ENCODE results near the gene ACVR2A.

ACVR2A gene

GRCh38 chr2:147855977-147856376, 11.1 kb downstream of the ACVR2A start:
- peak; percentile 10 for DNase-seq

- peak; percentile 100 for DNase-seq
Measured at GRCh38 chr2:147860009-147860408, 15.2 kb downstream of the ACVR2A start.

- no peak for DNase-seq
Measured at GRCh38 chr2:147862859-147863516, 18.2 kb downstream of the ACVR2A start.

GRCh38 chr2:147863835-147864234, 19.0 kb downstream of the ACVR2A start:
- DNase-seq, result no peak

DNA sequence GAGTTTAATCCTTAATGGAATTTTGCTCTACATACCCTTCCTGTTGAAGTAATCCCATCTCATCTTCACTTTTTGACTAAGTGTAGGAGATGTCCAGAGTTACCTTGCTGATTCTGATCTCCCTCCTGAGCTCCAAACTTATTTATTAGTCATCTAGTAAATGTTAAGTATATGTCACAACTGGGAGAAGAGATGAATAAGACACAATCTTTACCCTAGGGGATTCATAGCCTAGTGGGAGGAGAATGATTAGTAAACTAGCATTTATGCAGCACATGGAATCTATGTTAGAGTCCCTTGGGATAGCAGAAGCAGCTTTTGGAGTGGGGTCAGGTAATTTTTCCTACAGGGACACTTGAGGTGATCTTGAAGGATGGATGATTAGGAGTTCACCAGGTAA, 20.7 kb downstream of the ACVR2A start:
- no peak for DNase-seq

- DNase-seq, result no peak
Measured at GRCh38 chr2:147867050-147867449, 22.2 kb downstream of the ACVR2A start.

DNA sequence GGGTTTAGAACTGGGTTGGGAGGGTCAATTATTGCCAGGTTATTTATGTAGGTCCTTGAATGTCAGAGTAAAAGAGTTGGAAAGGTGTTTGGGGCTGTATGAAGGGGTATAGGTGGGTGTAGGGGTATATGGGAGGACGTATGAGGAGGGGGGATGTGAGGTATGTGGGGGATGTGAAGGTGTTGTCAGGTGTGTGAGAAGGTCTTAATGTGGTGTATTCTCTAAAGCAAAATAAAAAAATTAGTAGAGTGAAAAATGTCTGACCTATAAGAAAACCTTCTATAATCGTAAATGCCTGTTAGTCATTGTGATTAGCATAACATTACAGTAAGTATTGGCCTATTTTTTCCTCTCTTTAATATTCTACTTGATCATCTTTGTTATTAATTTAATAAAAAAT, 25.1 kb downstream of the ACVR2A start:
- DNase-seq, result no peak

GRCh38 chr2:147872967-147873366, 28.1 kb downstream of the ACVR2A start:
- no peak for DNase-seq

- no peak for DNase-seq
Measured at GRCh38 chr2:147873859-147874483, 29.1 kb downstream of the ACVR2A start.

DNA sequence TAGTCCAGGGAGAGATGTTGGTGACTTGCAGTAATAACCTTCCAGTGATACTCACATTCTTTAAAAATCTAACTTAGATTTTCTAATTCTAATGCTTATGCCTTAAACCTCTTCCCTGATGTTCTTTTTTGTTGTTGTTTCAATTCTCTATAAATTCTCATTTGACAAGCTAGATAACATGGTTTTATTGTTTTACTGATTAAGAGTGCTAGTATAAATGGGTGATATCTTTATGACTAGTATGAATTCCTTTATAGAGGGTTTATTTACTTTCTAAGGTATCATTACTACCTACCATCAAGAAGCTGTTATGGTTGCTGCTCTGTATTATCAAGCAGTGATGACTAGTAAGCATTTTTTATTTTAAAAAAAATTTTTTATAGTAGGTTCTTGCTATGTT, 35.0 kb downstream of the ACVR2A start:
- no peak for DNase-seq

GRCh38 chr2:147882631-147883030, 37.8 kb downstream of the ACVR2A start:
- DNase-seq, result no peak

- no peak for DNase-seq
Measured at GRCh38 chr2:147884830-147885229, 40.0 kb downstream of the ACVR2A start.

GRCh38 chr2:147886136-147886535, 41.3 kb downstream of the ACVR2A start:
- no peak for DNase-seq

DNA sequence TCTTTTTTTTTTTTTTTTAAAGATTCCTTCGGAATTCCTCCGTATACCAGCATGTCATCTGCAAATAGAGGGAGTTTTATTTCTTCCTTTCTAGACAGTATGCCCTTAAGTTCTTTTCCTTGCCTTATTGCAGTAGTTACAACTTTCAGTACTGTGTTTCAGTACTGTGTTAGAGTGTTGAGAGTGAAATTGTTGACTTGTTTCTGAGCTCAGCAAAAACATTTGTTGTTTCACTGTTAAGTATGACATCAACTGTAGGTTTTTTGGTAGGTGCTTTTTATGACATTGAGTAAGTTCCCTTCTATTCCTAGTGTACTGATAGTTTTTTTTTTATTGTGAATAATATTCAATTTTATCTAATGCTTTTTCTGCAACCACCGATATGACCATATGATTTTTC, 43.9 kb downstream of the ACVR2A start:
- DNase-seq, result no peak

- DNase-seq, result no peak
Measured at GRCh38 chr2:147904051-147904450, 59.2 kb downstream of the ACVR2A start.

DNA sequence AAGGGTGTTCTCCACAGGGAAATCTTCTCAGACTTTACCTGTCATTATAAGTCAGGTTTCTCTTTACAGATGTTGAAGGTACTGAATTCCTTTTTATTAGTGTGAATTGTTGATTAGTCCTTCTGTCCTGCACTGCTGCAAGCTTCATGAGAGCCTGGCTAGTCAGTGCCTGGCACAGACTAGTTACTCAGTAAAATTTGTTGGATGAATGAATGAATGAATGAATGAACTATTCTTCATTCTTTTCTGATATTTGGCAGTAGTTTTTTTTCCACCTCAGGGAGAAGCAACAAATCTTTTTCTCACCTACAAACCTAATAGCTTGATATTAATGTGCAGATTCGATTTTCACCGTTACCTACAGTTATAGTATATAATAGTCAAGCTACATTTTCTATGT, 64.3 kb downstream of the ACVR2A start:
- no peak for DNase-seq

DNA sequence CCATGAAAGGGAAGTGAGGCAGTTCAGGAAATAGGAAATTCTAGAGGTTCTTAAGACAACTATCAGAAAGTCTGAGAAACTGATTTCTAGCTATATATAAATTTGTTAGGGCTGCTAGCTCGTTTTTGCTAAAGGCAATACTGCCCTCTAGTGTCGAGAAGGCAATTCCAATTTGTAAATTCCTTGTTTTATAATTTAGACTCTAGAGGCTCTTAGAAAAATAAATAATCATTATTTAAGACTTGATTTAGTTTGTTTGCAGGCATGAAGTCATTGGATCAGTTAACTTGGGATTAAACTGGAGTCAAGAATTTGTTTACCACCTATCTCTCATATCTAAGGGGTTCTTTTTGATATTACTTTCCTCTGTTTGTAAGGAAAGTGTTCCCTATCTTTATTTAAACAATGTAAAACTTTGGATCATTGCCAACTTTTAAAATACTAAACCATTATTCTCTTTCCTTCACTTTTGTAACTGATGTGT, 66.2 kb downstream of the ACVR2A start:
- DNase-seq, result peak; percentile 72

- DNase-seq, result peak; percentile 59
Measured at GRCh38 chr2:147913701-147914480, 69.1 kb downstream of the ACVR2A start.

DNA sequence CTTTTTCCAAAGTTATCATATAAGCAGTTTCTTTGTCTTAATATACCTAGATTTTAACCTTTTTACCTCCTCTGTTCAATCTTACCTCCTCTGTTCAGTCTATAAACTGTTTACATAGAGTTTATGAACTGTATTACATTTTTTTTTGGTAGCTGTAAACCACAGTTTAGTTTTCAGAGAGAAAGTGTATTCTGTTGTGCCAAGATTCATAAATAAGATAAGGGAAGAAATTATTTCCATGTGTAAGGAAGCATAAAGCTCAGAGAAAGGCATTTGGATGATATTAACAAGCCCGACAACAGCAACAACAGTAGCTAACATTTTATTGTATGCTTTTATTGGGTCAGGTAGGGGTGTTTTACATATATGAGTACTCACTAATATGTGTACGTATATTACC, 71.2 kb downstream of the ACVR2A start:
- no peak for DNase-seq

GRCh38 chr2:147916723-147917122, 71.9 kb downstream of the ACVR2A start:
- DNase-seq, result no peak

- DNase-seq, result no peak
Measured at GRCh38 chr2:147917161-147917560, 72.3 kb downstream of the ACVR2A start.

DNA sequence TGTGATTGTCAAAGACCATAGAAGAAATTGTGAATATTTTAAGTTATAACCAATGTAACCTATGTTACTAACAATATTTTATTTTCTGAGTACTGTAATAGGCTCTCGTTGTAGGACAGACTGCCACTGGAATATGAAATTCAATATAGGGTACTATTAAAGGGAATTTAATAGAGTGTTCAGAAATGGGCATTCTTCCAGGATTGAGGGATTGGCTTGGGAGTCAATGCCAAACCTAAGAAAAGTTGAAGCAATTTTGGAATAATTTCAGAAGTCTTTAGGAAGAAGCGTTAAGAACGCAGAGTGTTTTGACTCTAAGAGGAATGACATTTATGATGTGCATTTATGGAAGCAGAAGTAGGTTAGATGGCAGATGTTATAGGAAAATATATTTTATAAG, 79.0 kb downstream of the ACVR2A start:
- no peak for DNase-seq

GRCh38 chr2:147924647-147925046, 79.8 kb downstream of the ACVR2A start:
- no peak for DNase-seq

DNA sequence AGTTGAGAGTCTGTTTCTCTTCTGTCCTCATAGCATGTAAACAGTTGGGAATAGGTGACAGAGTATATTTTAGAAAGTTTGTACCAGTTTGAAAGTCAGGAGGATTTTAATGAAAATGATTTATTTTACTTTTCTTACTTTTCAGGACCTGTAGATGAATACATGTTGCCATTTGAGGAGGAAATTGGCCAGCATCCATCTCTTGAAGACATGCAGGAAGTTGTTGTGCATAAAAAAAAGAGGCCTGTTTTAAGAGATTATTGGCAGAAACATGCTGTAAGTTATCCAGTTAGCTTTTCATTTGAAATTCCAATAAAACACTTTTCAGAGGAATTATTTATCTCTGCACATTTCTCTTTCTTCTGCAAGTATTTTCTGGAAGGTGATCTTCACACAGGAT, 81.1 kb downstream of the ACVR2A start:
- DNase-seq, result no peak

Measured in NCI-H2171 treated with DMSO at 0.1 percent for 48 hours (cell line).